ENCODE results near the gene CLDN25. TPM values are rescaled to one million over a fixed set of nuclear protein-coding genes. Genes with fewer than 3 reads are reported as not detected.

The CLDN25 gene
- total and polyA plus RNA-seq, 2 experiments from 2014 or later, result not detected

DNA sequence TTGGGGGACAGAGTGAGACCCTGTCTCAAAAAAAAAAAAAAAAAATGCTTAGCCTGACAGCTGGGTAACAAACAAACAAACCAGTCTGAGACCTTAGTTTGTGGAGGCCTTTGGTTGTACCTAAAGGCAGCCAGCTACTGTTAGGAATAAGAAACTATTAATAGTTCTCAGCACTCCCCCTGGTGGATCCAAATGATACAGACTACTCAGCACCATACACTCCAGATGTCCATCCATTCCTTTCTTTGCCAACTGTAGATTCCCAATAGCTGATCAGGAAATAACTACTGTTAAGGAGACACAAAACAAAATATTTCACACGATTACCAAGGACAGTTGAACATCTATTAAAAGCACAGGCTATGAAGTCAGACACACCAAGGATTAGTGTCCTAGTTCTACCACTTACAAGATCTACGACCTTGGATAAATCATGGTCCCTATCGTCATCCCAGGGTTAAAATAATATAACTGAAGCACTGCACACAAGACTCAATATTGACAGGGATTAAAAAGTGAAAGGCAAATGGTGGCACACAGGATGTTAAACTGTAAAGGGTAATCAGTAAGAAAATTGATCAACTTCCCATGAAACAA lies 17.2 kb downstream of the CLDN25 start:
- Histone ChIP-seq H4K20me1 (ENCODE audit: insufficient read depth) (no peaks in the 10 kb centered on the region), H2AFZ (no peak overlapping the region), H3K36me3 (ENCODE audit: low read depth) (peaks cover 6% of the 10 kb centered on the region; the same call in 1 of the 2 replicates), H3K4me3 (no peak overlapping the region), H3K27ac (no peak overlapping the region), H3K9ac (no peak overlapping the region), H3K4me1 (ENCODE audit: insufficient read depth) (no peaks in the 10 kb centered on the region), H3K27me3 (replicated peaks; ENCODE audit: insufficient read depth) (no peaks in the 10 kb centered on the region), H3K4me2 (ENCODE audit: unreplicated experiment) (no peak overlapping the region), H3K9me3 (ENCODE audit: low read depth) (no peaks in the 10 kb centered on the region), H3K9me2 (ENCODE audit: insufficient read depth) (no peaks in the 10 kb centered on the region), H3F3A (ENCODE audit: insufficient read depth) (no peaks in the 10 kb centered on the region), H3K79me2 (ENCODE audit: insufficient read depth) (no peaks in the 10 kb centered on the region)
- in situ Hi-C loops (cut with MboI), result no loop called here
- TF ChIP-seq EZH2 (IDR thresholded peaks at IDR 0.05; ENCODE audit: insufficient read depth, poor library complexity, severe bottlenecking) (no peak), EZH2phosphoT487 (IDR thresholded peaks at IDR 0.05; ENCODE audit: insufficient read depth, low read depth) (no peak)
- DNase-seq, result peak; percentile 73
- 60 to 66% methylated on average over 3 of the region's 3 CpGs for WGBS, 2 experiments (ENCODE audit: low coverage in 1 of 2, low lambda C conversion rate in 2 of 2, missing lambda C conversion rate in 2 of 2)

GRCh38 chr11:113802621-113803020 lies 23.0 kb downstream of the CLDN25 start:
- DNase-seq, result no peak
- no peaks in the 10 kb centered on the region for H3K27me3 ChIP-seq (replicated peaks; ENCODE audit: insufficient read depth)
- H4K20me1 ChIP-seq (ENCODE audit: insufficient read depth), result no peaks in the 10 kb centered on the region
- no peaks in the 10 kb centered on the region for H3F3A ChIP-seq (ENCODE audit: insufficient read depth)
- H3K27ac ChIP-seq, result no peak overlapping the region
- H3K9me2 ChIP-seq (ENCODE audit: insufficient read depth), result no peaks in the 10 kb centered on the region
- no peaks in the 10 kb centered on the region for H3K79me2 ChIP-seq (ENCODE audit: insufficient read depth)
- no peak overlapping the region for H3K4me2 ChIP-seq (ENCODE audit: unreplicated experiment)
- H3K4me1 ChIP-seq (ENCODE audit: insufficient read depth), result no peaks in the 10 kb centered on the region
- H3K9ac ChIP-seq, result no peak overlapping the region
- no peak for TF ChIP-seq EZH2phosphoT487 (IDR thresholded peaks at IDR 0.05; ENCODE audit: insufficient read depth, low read depth)
- no peak for TF ChIP-seq EZH2 (IDR thresholded peaks at IDR 0.05; ENCODE audit: insufficient read depth, poor library complexity, severe bottlenecking)
- H3K4me3 ChIP-seq, result no peak overlapping the region
- no peak overlapping the region for H2AFZ ChIP-seq
- peaks cover 22% of the 10 kb centered on the region; the same call in 1 of the 2 replicates for H3K36me3 ChIP-seq (ENCODE audit: low read depth)
- H3K9me3 ChIP-seq (ENCODE audit: low read depth), result no peaks in the 10 kb centered on the region
- in situ Hi-C loops (cut with MboI), result no loop called here

- no peak overlapping the region for H2AFZ ChIP-seq
- H3K4me2 ChIP-seq (ENCODE audit: unreplicated experiment), result no peak overlapping the region
- H3F3A ChIP-seq (ENCODE audit: insufficient read depth), result no peaks in the 10 kb centered on the region
- no peak overlapping the region for H3K27ac ChIP-seq
- peaks cover 16% of the 10 kb centered on the region; the same call in 1 of the 2 replicates for H3K36me3 ChIP-seq (ENCODE audit: low read depth)
- H3K27me3 ChIP-seq (replicated peaks; ENCODE audit: insufficient read depth), result no peaks in the 10 kb centered on the region
- TF ChIP-seq EZH2 (IDR thresholded peaks at IDR 0.05; ENCODE audit: insufficient read depth, poor library complexity, severe bottlenecking) (no peak), EZH2phosphoT487 (IDR thresholded peaks at IDR 0.05; ENCODE audit: insufficient read depth, low read depth) (no peak)
- H4K20me1 ChIP-seq (ENCODE audit: insufficient read depth), result no peaks in the 10 kb centered on the region
- no peak for DNase-seq
- H3K79me2 ChIP-seq (ENCODE audit: insufficient read depth), result no peaks in the 10 kb centered on the region
- no peak overlapping the region for H3K9ac ChIP-seq
- H3K9me3 ChIP-seq (ENCODE audit: low read depth), result no peaks in the 10 kb centered on the region
- H3K4me3 ChIP-seq, result no peak overlapping the region
- H3K9me2 ChIP-seq (ENCODE audit: insufficient read depth), result no peaks in the 10 kb centered on the region
- in situ Hi-C loops (cut with MboI), result no loop called here
- no peaks in the 10 kb centered on the region for H3K4me1 ChIP-seq (ENCODE audit: insufficient read depth)
These were observed 26.0 kb downstream of the CLDN25 start for GRCh38 chr11:113805640-113806039.

DNA sequence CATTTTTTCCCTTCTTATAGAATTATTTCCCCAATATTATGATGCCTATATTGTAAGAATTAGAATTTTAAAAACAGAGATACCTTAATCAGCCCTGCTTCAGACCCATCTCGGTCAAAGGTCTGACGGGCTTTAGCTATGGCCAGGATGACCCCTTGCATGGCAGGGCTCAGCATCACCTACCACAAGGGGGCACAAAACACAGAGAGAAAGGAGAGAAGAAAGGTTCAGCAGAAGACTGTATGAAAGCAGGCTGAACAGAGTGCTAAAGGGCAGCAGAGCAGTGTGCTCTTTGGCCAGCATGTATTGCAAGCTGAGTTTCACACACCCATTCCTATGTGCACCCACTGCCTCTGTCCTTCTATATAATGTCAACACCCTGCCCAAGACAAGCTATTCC lies 26.8 kb downstream of the CLDN25 start:
- no peaks in the 10 kb centered on the region for H3K9me3 ChIP-seq (ENCODE audit: low read depth)
- H3K9me2 ChIP-seq (ENCODE audit: insufficient read depth), result no peaks in the 10 kb centered on the region
- H3F3A ChIP-seq (ENCODE audit: insufficient read depth), result no peaks in the 10 kb centered on the region
- H3K36me3 ChIP-seq (ENCODE audit: low read depth), result peaks cover 18% of the 10 kb centered on the region; the same call in 1 of the 2 replicates
- no peak overlapping the region for H3K4me3 ChIP-seq
- 100% methylated on average over 2 of the region's 2 CpGs for WGBS, 2 experiments (ENCODE audit: low coverage in 1 of 2, low lambda C conversion rate in 2 of 2, missing lambda C conversion rate in 2 of 2)
- H2AFZ ChIP-seq, result no peak overlapping the region
- H3K4me1 ChIP-seq (ENCODE audit: insufficient read depth), result no peaks in the 10 kb centered on the region
- H3K27ac ChIP-seq, result no peak overlapping the region
- H3K9ac ChIP-seq, result no peak overlapping the region
- no peaks in the 10 kb centered on the region for H4K20me1 ChIP-seq (ENCODE audit: insufficient read depth)
- no peak overlapping the region for H3K4me2 ChIP-seq (ENCODE audit: unreplicated experiment)
- TF ChIP-seq EZH2 (IDR thresholded peaks at IDR 0.05; ENCODE audit: insufficient read depth, poor library complexity, severe bottlenecking) (no peak), EZH2phosphoT487 (IDR thresholded peaks at IDR 0.05; ENCODE audit: insufficient read depth, low read depth) (no peak)
- in situ Hi-C loops (cut with MboI), result no loop called here
- H3K27me3 ChIP-seq (replicated peaks; ENCODE audit: insufficient read depth), result no peaks in the 10 kb centered on the region
- DNase-seq, result peak; percentile 24
- no peaks in the 10 kb centered on the region for H3K79me2 ChIP-seq (ENCODE audit: insufficient read depth)

- H3K27ac ChIP-seq, result no peak overlapping the region
- no peaks in the 10 kb centered on the region for H3K79me2 ChIP-seq (ENCODE audit: insufficient read depth)
- DNase-seq, result no peak
- TF ChIP-seq EZH2 (IDR thresholded peaks at IDR 0.05; ENCODE audit: insufficient read depth, poor library complexity, severe bottlenecking) (no peak), EZH2phosphoT487 (IDR thresholded peaks at IDR 0.05; ENCODE audit: insufficient read depth, low read depth) (no peak)
- H3K27me3 ChIP-seq (replicated peaks; ENCODE audit: insufficient read depth), result no peaks in the 10 kb centered on the region
- peaks cover 13% of the 10 kb centered on the region; the same call in 1 of the 2 replicates for H3K36me3 ChIP-seq (ENCODE audit: low read depth)
- no peaks in the 10 kb centered on the region for H3K4me1 ChIP-seq (ENCODE audit: insufficient read depth)
- no peaks in the 10 kb centered on the region for H4K20me1 ChIP-seq (ENCODE audit: insufficient read depth)
- H3K9ac ChIP-seq, result no peak overlapping the region
- H3K4me3 ChIP-seq, result no peak overlapping the region
- no peak overlapping the region for H2AFZ ChIP-seq
- WGBS, 2 experiments (ENCODE audit: low coverage in 1 of 2, low lambda C conversion rate in 2 of 2, missing lambda C conversion rate in 2 of 2), result 45 to 47% methylated on average over 2 of the region's 2 CpGs
- H3K9me3 ChIP-seq (ENCODE audit: low read depth), result no peaks in the 10 kb centered on the region
- in situ Hi-C loops (cut with MboI), result no loop called here
- H3K9me2 ChIP-seq (ENCODE audit: insufficient read depth), result no peaks in the 10 kb centered on the region
- no peak overlapping the region for H3K4me2 ChIP-seq (ENCODE audit: unreplicated experiment)
- no peaks in the 10 kb centered on the region for H3F3A ChIP-seq (ENCODE audit: insufficient read depth)
These were observed 29.3 kb downstream of the CLDN25 start for GRCh38 chr11:113808931-113809330.
